ENCODE results near the gene EN2. TPM values are rescaled to one million over a fixed set of nuclear protein-coding genes. Genes with fewer than 3 reads are reported as not detected.

Gene EN2
- total and polyA plus RNA-seq, 10 of the 15 experiments (the other 5 are each of a cell fraction or from before 2014, with no cell fraction given), result not detected

DNA sequence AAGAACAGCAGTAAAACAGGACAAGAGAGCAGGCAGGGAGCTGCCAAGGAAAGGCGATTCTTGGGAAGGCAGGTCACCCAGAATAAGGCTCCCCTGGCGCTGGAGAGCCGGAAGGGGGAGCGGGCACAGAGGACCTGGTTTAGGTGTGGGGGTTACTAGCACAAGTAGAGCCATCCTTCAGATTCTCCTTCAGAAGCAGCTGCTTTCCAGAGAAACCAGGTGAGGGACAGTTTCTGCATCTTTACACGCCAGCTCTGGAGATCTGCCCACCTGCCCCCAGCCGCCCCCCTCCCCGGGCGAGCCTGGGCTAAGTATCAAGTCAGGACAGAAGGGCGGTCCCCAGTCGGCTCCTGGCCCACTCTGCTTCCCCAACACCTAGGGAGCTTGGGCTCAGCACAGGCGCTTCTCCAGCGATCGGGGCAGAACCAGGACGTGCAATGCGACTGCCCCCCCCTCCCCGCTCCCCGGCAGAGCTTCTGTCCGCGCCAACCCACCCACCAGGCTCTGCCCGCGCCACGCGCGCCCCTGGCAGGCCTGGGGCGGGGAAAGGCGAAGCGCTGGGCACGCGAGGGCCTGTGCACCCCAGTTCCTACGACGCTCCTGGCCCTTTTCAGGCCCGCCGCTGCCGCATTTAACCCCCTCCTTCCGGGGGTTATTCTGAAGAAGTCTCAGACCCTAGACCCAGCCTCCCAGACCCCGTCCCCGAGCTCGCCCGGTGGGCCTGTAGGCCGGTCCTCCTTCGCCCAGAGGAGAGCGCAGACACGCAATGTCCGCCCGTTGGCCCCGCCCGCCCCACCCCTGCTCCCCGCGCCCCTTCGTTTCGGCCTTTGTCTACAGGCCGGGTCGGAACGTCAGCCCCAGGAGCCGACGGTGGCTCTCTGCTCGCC is 4.4 kb upstream of the EN2 start:
- Histone ChIP-seq H4K20me1 (ENCODE audit: control insufficient read depth, insufficient read depth) (no peaks in the 10 kb centered on the region), H3K4me3 (no peak overlapping the region), H3K79me2 (ENCODE audit: control insufficient read depth, insufficient read depth, low read length) (no peaks in the 10 kb centered on the region), H3K9ac (ENCODE audit: control insufficient read depth, insufficient read depth, low read length) (no peak overlapping the region), H3K36me3 (ENCODE audit: control insufficient read depth in 2 of 2, insufficient read depth in 2 of 2, low read length in 1 of 2) (no peaks in the 10 kb centered on the region), H3K27me3 (replicated peaks in 1 of 2; ENCODE audit: control insufficient read depth in 2 of 2, insufficient read depth in 2 of 2, low read length in 1 of 2) (peaks cover 20 to 33% of the 10 kb centered on the region in 2 experiments), H2AFZ (ENCODE audit: control insufficient read depth, low read depth, low read length) (no peak overlapping the region), H3K9me3 (replicated peaks; ENCODE audit: control insufficient read depth, insufficient read depth, low read length) (no peaks in the 10 kb centered on the region; the same call in 2 of the 3 replicates), H3K4me1 (ENCODE audit: control insufficient read depth, insufficient read depth, low read length) (no peaks in the 10 kb centered on the region), H3K4me2 (ENCODE audit: control insufficient read depth, insufficient read depth) (no peak overlapping the region), H3K27ac (ENCODE audit: control insufficient read depth, insufficient read depth) (no peak overlapping the region)
- WGBS (ENCODE audit: insufficient coverage, insufficient replicate concordance, low lambda C conversion rate, missing lambda C conversion rate), result 53% methylated on average over 35 of the region's 57 CpGs
- POLR2A ChIA-PET, result no interaction called here
- RAD21 ChIA-PET (ENCODE audit: unreplicated experiment), result no interaction called here
- no peak for TF ChIP-seq IKZF1 (conservative IDR thresholded peaks at IDR 0.05)
- TF ChIP-seq SUPT20H (IDR thresholded peaks at IDR 0.05; ENCODE audit: borderline replicate concordance, control insufficient read depth, low read depth, low read length), result no peak
- no peak for TF ChIP-seq GATAD2B (conservative IDR thresholded peaks at IDR 0.05; ENCODE audit: low read depth)
- no peak for TF ChIP-seq ASH2L (IDR thresholded peaks at IDR 0.05; ENCODE audit: borderline replicate concordance, low read depth)
- TF ChIP-seq KAT2A (conservative IDR thresholded peaks at IDR 0.05; ENCODE audit: control insufficient read depth, low read depth, low read length), result no peak
- TF ChIP-seq, protein P1, sequence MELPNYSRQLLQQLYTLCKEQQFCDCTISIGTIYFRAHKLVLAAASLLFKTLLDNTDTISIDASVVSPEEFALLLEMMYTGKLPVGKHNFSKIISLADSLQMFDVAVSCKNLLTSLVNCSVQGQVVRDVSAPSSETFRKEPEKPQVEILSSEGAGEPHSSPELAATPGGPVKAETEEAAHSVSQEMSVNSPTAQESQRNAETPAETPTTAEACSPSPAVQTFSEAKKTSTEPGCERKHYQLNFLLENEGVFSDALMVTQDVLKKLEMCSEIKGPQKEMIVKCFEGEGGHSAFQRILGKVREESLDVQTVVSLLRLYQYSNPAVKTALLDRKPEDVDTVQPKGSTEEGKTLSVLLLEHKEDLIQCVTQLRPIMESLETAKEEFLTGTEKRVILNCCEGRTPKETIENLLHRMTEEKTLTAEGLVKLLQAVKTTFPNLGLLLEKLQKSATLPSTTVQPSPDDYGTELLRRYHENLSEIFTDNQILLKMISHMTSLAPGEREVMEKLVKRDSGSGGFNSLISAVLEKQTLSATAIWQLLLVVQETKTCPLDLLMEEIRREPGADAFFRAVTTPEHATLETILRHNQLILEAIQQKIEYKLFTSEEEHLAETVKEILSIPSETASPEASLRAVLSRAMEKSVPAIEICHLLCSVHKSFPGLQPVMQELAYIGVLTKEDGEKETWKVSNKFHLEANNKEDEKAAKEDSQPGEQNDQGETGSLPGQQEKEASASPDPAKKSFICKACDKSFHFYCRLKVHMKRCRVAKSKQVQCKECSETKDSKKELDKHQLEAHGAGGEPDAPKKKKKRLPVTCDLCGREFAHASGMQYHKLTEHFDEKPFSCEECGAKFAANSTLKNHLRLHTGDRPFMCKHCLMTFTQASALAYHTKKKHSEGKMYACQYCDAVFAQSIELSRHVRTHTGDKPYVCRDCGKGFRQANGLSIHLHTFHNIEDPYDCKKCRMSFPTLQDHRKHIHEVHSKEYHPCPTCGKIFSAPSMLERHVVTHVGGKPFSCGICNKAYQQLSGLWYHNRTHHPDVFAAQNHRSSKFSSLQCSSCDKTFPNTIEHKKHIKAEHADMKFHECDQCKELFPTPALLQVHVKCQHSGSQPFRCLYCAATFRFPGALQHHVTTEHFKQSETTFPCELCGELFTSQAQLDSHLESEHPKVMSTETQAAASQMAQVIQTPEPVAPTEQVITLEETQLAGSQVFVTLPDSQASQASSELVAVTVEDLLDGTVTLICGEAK (IDR thresholded peaks at IDR 0.05; ENCODE audit: borderline replicate concordance), result no peak
- no peak for TF ChIP-seq KLF5 (IDR thresholded peaks at IDR 0.05; ENCODE audit: partially characterized antibody)
- TF ChIP-seq ZZZ3 (IDR thresholded peaks at IDR 0.05; ENCODE audit: control insufficient read depth, insufficient read length, low read depth), result no peak
- TF ChIP-seq, protein P2, sequence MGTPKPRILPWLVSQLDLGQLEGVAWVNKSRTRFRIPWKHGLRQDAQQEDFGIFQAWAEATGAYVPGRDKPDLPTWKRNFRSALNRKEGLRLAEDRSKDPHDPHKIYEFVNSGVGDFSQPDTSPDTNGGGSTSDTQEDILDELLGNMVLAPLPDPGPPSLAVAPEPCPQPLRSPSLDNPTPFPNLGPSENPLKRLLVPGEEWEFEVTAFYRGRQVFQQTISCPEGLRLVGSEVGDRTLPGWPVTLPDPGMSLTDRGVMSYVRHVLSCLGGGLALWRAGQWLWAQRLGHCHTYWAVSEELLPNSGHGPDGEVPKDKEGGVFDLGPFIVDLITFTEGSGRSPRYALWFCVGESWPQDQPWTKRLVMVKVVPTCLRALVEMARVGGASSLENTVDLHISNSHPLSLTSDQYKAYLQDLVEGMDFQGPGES (IDR thresholded peaks at IDR 0.05), result no peak
- no TSS peak for BruUV-seq (replicated peaks)
- intact Hi-C loops (cut with micrococcal nuclease; ENCODE audit: unreplicated experiment), result no loop called here
- DNase-seq (ENCODE audit: low read depth, low spot score) (no peak), ATAC-seq (no peak), FAIRE-seq (no peak)
- SMC1A ChIA-PET (ENCODE audit: uncharacterized antibody, unreplicated experiment), result no interaction called here
- in situ Hi-C loops (cut with MboI), result no loop called here
- CTCF ChIA-PET, result no interaction called here
